ENCODE data around the gene RC3H2.

RC3H2 gene

GRCh38 chr9:122904823-122905710 is at the start of gene RC3H2:
RC3H2 (minus strand) TSS chr9:122905359; CDS start chr9:122897509, 7,850 bp downstream.
- DNase-seq (ENCODE audit: low read depth in 2 of 2): peak; percentile 90 to 93

- DNase-seq (ENCODE audit: low read depth in 2 of 2): no peak
These were observed 49.1 kb upstream of the RC3H2 start for GRCh38 chr9:122954253-122954691.

- no peak for DNase-seq (ENCODE audit: low read depth in 2 of 2)
These were observed 45.9 kb upstream of the RC3H2 start for GRCh38 chr9:122951056-122951455.

GRCh38 chr9:122950263-122950662 is 45.1 kb upstream of the RC3H2 start:
- no peak for DNase-seq (ENCODE audit: low read depth in 2 of 2)

- DNase-seq (ENCODE audit: low read depth in 2 of 2): no peak
These were observed 44.5 kb upstream of the RC3H2 start for GRCh38 chr9:122949696-122950095.

- no peak for DNase-seq (ENCODE audit: low read depth in 2 of 2)
These were observed 43.2 kb upstream of the RC3H2 start for GRCh38 chr9:122948313-122948712.

- no peak for DNase-seq (ENCODE audit: low read depth in 2 of 2)
These were observed 41.4 kb upstream of the RC3H2 start for GRCh38 chr9:122946461-122947005.

- no peak for DNase-seq (ENCODE audit: low read depth in 2 of 2)
These were observed 40.1 kb upstream of the RC3H2 start for GRCh38 chr9:122944960-122945888.

- DNase-seq (ENCODE audit: low read depth in 2 of 2): no peak
These were observed 36.5 kb upstream of the RC3H2 start for GRCh38 chr9:122941582-122942234.

- DNase-seq (ENCODE audit: low read depth in 2 of 2): peak; percentile 99
These were observed 35.8 kb upstream of the RC3H2 start, which contains the start of gene RABGAP1 for GRCh38 chr9:122940749-122941581. RABGAP1 (plus strand) TSS chr9:122941020; CDS start chr9:122957060, 16,040 bp downstream.

GRCh38 chr9:122940454-122940748 is 35.2 kb upstream of the RC3H2 start:
- no peak for DNase-seq (ENCODE audit: low read depth in 2 of 2)

- DNase-seq (ENCODE audit: low read depth in 2 of 2): no peak
These were observed 34.4 kb upstream of the RC3H2 start for GRCh38 chr9:122939601-122940000.

GRCh38 chr9:122936883-122937282 is 31.7 kb upstream of the RC3H2 start:
- DNase-seq (ENCODE audit: low read depth in 2 of 2): no peak

- DNase-seq (ENCODE audit: low read depth in 2 of 2): no peak
These were observed 31.3 kb upstream of the RC3H2 start for GRCh38 chr9:122936464-122936863.

GRCh38 chr9:122931226-122932121 is 26.3 kb upstream of the RC3H2 start, which contains the start of gene ZBTB26:
ZBTB26 (minus strand) TSS chr9:122931512; CDS start chr9:122919934, 11,578 bp downstream.
- peak; percentile 82 to 88 for DNase-seq (ENCODE audit: low read depth in 2 of 2)

GRCh38 chr9:122930541-122931225 is 25.5 kb upstream of the RC3H2 start:
- no peak for DNase-seq (ENCODE audit: low read depth in 2 of 2)

- no peak for DNase-seq (ENCODE audit: low read depth in 2 of 2)
These were observed 24.7 kb upstream of the RC3H2 start for GRCh38 chr9:122929796-122930354.

- DNase-seq (ENCODE audit: low read depth in 2 of 2): no peak
These were observed 18.8 kb upstream of the RC3H2 start for GRCh38 chr9:122923947-122924346.

GRCh38 chr9:122922713-122923112 is 17.6 kb upstream of the RC3H2 start:
- DNase-seq (ENCODE audit: low read depth in 2 of 2): no peak
